ENCODE measurements around the gene GLOD5.
A peak's percentile ranks its signal among the peaks of the same experiment; 100 is the strongest.
"Not testable (repeated sequence)": the region's sequence is repeated elsewhere in the genome, so short reads cannot be mapped to it uniquely, and the experiment has no call there.

The GLOD5 gene

DNA sequence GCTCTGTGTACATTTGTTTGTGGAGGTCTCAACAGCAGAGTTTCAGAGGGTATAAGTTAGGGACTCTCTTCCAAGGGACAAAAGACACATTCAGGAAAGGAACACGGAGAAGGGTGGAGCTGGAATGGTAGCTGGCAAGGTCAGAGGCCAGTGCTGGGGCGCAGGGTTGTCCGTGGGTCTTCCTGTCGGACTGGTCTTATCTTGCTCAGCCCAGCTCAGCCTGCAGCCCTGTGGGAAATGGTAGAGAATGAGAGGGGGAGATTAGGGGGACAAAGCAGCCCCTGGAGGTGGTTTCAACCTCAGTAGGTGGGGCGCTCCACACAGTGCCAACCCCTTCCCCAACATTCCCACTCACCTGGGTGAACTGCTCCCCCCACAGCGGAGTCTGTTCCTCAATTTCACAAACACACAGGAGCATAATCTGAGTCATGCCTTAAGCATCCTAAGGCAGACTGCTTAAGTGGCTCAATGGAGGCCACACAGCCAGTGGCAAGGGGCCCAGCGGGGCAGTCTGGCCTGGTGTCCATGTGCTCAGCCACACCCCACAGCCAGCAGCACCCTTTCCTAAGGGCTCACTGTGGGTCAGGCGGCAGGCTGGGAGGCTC is 33.5 kb downstream of the GLOD5 start:
- no peak for DNase-seq

DNA sequence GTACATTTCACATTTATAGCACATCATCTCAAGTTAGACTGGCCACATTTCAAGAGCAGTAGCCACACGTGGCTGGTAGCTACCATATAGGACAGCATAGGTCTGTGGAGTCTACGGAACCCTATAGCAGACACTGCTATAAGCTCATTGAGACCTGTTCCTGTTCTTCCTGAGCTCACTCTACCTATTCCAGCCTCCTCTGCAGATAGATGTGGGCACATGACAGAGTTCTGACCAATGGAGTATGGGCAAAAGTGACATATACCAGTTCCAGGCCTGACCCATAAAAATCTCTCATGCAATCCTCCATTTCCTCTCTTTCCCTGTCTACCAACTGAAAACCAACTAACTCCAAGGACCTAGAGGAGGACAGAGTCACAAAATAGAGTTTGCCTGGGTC is 36.8 kb downstream of the GLOD5 start:
- no peak for DNase-seq

DNA sequence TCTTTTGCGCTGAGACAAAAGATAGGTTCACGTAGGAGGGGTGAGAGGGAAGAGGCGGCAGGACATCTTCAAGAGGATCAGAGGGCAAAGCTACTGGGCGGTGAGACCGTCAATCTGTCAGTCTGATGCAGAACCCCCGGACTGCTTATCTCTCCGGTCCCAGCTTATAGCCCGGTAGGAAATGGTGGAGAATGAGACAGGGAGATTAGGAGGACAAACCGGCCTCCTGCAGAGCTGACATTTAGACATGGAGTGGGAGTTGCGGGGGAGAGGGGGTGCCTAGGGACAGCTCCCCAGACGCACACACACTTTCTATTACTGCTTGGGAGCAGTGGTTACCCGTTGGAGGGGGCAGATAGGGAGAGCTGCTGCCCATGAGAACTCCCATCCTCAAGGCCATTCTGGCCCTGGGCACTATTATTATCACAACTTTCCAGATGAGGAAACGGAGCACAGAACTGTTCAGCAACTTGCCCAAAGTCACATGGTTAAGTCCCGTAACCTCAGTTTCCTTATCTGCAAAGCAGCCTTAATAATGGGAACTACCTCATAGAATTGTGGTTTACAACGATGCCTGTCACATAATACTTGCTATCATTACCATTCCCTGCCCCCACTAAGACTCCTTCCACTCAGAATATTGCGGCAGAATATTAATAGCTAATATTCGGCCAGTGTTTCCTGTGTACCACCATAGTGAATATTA is 39.2 kb downstream of the GLOD5 start:
- DNase-seq, result no peak

DNA sequence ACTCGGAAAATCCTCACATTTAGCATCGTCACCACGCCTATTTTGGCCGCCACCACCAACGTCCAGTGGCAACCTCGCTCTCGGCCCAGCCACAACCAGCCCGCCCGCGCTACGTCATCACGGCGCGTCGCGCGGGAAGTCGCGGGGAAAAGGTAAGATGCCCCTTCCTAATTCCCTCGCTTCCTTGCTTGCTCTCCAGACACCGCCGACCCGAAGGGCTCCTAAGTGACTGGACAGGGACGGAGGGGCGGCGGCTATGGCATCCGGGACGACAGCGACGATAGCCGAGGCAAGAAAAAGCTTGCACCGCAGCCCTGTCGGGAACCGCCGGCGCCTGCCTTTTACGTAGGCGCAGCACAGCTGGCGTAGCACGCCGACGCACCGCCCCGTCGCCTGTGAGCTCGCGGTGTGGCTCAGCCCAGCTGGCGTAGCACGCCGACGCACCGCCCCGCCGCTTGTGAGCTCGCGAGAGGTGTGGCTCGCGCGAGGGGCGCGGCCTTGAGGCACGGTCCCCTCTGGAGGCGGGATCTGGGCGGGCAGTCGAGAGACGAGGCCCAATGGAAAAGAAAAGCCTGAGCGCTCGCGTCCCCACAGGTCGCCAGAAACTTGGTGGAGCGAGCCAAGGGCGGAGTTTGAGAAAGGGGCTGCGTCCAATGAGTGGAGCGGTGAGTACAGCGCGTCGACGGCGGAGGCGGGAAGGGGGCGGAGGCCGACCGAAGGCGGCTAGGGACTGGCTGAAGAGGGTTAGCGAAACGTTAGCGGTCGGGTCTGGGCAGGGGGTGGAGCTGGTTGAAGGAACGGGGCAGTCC is 39.9 kb downstream of the GLOD5 start, which contains the start of gene HDAC6:
Gene HDAC6, plus strand, starts transcription at position 788 of the 809 bp plus-strand sequence. CDS start 626 bp downstream, outside the sequence.
- peak; percentile 99 for DNase-seq

DNA sequence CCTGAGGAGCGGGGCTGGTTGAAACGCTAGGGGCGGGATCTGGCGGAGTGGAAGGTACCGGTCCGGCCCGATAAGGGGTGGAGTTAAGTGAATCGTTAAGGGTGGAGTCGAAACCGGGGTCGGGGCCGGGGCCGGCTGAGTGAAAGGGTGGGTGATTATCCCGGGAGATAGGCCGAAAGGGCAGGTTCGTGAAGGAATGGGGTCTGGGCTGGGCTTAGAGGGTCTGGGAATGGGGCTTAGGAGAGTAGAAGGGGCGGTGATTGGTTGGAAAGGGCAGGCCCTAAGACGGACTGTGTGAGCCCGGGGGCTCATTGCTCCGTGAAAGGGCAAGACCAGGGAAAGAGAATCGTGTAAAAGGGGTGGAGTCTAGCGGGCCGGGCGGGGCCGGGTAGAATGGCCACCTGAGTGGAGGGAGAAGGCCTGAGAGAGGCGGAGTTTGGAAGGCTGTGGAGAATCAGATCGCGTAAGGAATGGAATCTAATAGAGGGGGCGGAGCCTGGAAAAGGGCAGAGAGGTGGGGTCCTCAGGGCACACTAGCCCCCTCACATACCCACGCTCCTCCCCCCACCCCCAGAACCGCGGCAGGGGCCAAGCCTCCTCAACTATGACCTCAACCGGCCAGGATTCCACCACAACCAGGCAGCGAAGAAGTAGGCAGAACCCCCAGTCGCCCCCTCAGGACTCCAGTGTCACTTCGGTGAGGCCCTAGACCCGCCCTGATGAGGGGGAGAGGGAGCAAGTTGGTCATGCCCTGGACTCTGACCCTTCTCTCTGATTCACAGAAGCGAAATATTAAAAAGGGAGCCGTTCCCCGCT is 40.8 kb downstream of the GLOD5 start:
- DNase-seq, result peak; percentile 79

DNA sequence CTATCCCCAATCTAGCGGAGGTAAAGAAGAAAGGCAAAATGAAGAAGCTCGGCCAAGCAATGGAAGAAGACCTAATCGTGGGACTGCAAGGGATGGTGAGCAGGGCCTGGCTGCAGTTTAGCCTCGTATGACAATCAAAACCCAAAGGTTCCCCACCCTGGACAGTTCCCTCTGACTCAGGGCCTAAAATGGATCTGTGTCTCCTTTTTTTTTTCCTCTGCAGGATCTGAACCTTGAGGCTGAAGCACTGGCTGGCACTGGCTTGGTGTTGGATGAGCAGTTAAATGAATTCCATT is 41.3 kb downstream of the GLOD5 start:
- DNase-seq, result no peak

DNA sequence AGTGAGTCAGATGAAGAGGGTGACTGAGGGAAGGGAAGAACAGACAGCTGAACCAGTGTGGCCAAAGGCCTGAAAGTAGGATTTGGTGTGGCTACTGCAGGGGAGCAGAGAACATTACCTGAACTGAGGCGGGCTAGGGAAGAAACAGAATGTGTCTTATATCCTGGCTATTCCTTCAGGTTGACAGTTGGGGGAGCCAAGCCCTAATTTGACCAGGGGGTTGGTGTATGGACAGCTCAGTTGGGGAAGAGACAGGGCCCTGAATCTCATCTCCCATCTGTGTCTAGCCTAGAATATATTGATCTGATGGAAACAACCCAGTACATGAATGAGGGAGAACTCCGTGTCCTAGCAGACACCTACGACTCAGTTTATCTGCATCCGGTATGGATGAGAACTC is 44.5 kb downstream of the GLOD5 start:
- no peak for DNase-seq

DNA sequence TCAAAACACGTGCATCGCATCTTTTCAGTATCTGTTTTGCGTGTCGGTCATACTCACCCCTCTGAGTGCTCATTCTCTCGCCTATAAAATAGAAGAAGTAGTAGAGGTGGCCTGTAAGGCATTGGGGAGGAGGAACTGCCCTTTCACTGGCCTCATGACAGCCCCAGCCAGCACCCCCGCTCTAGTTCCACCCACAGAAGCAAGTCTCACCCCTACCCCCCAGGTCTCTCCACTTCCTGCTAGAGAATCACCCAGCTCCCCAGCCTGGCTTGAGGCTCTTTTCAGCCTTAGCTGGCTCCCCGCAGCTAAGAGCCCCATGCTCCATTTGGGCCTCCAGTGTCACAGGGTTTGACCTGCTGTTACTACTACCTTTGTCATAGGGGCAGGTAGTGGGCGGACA is 52.1 kb downstream of the GLOD5 start:
- no peak for DNase-seq

DNA sequence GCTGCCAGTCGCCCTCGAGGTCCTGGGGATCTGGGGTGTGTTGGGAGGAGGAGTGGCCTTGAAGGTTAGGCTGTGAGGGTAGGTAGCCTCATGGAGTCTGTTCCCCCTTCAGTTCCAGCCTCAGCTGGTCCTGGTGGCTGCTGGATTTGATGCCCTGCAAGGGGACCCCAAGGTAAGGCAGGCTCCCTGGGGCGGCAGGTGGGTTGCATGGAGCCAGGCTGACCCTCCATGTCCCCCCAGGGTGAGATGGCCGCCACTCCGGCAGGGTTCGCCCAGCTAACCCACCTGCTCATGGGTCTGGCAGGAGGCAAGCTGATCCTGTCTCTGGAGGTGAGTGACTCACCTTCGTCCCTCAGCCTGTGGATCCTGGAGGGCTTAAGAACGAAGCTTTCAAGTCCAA is 53.2 kb downstream of the GLOD5 start:
- no peak for DNase-seq

DNA sequence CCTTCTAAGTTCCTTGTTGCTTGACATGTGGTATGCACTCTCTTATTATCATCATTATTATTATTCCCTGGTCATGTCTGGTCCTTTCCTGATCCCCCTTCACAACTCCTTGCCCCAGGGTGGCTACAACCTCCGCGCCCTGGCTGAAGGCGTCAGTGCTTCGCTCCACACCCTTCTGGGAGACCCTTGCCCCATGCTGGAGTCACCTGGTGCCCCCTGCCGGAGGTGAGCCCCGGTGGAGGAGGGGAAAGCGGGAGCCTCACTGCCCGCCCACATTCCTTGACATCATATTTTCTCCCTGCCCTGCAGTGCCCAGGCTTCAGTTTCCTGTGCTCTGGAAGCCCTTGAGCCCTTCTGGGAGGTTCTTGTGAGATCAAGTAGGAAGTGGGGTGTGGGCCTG is 53.7 kb downstream of the GLOD5 start:
- DNase-seq, result no peak

DNA sequence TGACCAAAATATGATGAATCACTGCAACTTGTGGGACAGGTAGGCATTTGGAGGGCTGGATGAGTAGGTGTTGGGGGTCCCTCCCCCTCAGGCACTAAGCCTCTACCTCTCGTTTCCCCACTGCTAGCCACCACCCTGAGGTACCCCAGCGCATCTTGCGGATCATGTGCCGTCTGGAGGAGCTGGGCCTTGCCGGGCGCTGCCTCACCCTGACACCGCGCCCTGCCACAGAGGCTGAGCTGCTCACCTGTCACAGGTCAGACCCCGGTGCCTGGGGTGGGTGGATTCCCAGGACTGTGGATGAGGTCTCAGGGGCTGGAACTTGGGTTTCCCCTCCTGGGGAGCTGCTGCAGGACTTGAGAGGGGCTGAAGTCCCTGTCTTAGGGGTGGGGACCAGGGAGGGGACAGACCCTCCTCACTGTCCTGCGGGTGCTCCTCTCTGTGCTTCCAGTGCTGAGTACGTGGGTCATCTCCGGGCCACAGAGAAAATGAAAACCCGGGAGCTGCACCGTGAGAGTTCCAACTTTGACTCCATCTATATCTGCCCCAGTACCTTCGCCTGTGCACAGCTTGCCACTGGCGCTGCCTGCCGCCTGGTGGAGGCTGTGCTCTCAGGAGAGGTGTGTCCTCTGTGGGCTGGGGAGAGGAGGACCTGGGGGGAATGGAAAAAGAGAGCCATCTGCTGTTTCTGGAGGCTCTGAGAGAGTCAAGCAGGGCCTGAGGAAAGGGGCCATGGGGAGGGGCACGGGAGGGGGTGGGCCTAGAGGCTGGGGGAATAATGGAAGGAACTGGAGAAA is 54.7 kb downstream of the GLOD5 start:
- no peak for DNase-seq

DNA sequence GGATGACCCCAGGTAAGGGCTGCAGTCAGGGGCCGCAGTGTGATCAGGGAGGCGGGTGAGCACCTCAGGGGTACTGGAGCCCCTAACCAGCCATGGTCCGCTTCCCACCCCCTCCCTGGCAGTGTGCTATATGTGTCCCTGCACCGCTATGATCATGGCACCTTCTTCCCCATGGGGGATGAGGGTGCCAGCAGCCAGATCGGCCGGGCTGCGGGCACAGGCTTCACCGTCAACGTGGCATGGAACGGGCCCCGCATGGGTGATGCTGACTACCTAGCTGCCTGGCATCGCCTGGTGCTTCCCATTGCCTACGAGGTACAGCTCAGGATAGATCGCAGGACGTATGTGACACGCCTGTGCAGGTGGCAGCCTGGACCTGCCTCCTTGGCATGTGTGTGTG is 56.6 kb downstream of the GLOD5 start:
- DNase-seq, result no peak

DNA sequence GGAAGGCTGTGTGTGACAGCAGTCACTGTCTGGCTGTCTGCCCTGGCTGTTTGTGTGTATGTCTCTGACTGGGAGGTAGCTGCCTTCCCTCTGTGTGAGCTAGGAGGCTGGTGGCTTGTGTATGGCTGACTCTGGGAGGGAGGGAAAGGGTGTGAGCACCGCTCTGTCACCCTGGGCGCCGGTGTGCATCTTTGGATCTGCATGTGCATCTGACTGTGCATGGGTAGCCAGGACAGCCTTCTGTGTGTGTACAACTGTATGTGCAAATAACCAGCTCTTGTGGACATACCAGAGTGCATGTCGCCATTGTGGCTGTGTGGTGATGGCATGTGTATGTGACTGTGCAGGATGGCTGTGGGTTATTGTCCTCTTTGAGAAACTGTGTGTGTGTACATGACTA is 57.3 kb downstream of the GLOD5 start:
- DNase-seq, result no peak

DNA sequence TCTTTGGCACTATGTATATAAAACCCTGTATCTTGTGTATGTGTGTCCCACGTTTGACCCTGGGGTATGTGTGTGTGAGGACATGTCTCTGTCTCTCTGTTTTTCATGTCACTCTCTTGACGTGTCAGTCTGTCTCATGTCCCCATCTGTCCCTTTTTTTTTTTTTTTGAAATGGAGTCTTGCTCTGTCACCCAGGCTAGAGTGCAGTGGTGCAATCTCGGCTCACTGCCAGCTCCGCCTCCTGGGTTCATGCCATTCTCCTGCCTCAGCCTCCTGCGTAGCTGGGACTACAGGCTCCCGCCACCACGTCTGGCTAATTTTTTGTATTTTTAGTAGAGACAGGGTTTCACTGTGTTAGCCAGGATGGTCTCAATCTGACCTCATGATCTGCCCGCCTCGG is 57.8 kb downstream of the GLOD5 start:
- DNase-seq, result not testable (repeated sequence)

DNA sequence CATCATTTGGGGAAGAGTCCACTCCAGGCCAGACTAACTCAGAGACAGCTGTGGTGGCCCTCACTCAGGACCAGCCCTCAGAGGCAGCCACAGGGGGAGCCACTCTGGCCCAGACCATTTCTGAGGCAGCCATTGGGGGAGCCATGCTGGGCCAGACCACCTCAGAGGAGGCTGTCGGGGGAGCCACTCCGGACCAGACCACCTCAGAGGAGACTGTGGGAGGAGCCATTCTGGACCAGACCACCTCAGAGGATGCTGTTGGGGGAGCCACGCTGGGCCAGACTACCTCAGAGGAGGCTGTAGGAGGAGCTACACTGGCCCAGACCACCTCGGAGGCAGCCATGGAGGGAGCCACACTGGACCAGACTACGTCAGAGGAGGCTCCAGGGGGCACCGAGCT is 61.5 kb downstream of the GLOD5 start:
- no peak for DNase-seq
